ENCODE data around the gene LBH. TPM values are rescaled to one million over a fixed set of nuclear protein-coding genes. Genes with fewer than 3 reads are reported as not detected.

The LBH gene
- total RNA-seq, 2 donors from 2014 or later, result 118 to 127 TPM

- Mint-ChIP-seq H3K27me3 (no peaks in the 10 kb centered on the region), H3K36me3 (ENCODE audit: low read depth) (peaks cover 3% of the 10 kb centered on the region), H3K4me1 (peaks cover 30% of the 10 kb centered on the region), H3K27ac (peak overlapping the region; percentile 97), H3K4me3 (no peak overlapping the region)
- DNase-seq (no peak), ATAC-seq (no peak)
- H3K9me3 ChIP-seq (ENCODE audit: control insufficient read depth, low read length, poor library complexity, severe bottlenecking), result no peaks in the 10 kb centered on the region
These were observed 38.4 kb downstream of the LBH start for GRCh38 chr2:30269771-30270145.

GRCh38 chr2:30270166-30270565, 38.8 kb downstream of the LBH start:
- Mint-ChIP-seq H3K27me3 (no peaks in the 10 kb centered on the region), H3K4me1 (peaks cover 30% of the 10 kb centered on the region), H3K27ac (no peak overlapping the region), H3K36me3 (ENCODE audit: low read depth) (peaks cover 3% of the 10 kb centered on the region), H3K4me3 (no peak overlapping the region)
- no peak for DNase-seq
- ATAC-seq, result no peak
- H3K9me3 ChIP-seq (ENCODE audit: control insufficient read depth, low read length, poor library complexity, severe bottlenecking), result no peaks in the 10 kb centered on the region

GRCh38 chr2:30271301-30271700, 40.0 kb downstream of the LBH start:
- no peaks in the 10 kb centered on the region for H3K27me3 Mint-ChIP-seq
- ATAC-seq (no peak), DNase-seq (no peak)
- no peaks in the 10 kb centered on the region for H3K36me3 Mint-ChIP-seq (ENCODE audit: low read depth)
- H3K27ac Mint-ChIP-seq, result peak overlapping the region; percentile 69
- H3K9me3 ChIP-seq (ENCODE audit: control insufficient read depth, low read length, poor library complexity, severe bottlenecking), result no peaks in the 10 kb centered on the region
- H3K4me3 Mint-ChIP-seq, result no peak overlapping the region
- peaks cover 21% of the 10 kb centered on the region for H3K4me1 Mint-ChIP-seq

DNA sequence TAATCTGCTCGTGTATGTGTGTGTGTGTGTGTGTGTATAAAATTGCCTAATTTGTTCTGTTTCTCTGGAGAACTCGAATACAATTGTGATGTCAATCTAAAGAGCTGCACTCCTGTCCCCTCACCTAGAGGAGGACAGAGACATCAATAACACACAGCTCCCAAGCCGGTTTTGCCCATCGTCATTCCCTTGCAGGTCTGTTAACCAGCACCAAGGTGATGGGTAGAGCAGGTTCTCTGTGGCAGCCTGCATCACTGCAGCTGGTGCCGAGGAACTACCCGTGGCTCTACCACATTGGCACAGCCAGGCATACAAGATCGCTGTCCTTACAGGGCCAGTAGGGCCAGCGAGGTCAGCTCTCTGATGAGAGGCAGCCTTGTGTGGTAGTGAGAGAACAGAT, 41.0 kb downstream of the LBH start:
- no peak for DNase-seq
- H3K9me3 ChIP-seq (ENCODE audit: control insufficient read depth, low read length, poor library complexity, severe bottlenecking), result no peaks in the 10 kb centered on the region
- H3K36me3 Mint-ChIP-seq (ENCODE audit: low read depth), result no peaks in the 10 kb centered on the region
- H3K27ac Mint-ChIP-seq, result no peak overlapping the region
- H3K4me1 Mint-ChIP-seq, result peaks cover 12% of the 10 kb centered on the region
- ATAC-seq, result no peak
- H3K4me3 Mint-ChIP-seq, result no peak overlapping the region
- no peaks in the 10 kb centered on the region for H3K27me3 Mint-ChIP-seq

DNA sequence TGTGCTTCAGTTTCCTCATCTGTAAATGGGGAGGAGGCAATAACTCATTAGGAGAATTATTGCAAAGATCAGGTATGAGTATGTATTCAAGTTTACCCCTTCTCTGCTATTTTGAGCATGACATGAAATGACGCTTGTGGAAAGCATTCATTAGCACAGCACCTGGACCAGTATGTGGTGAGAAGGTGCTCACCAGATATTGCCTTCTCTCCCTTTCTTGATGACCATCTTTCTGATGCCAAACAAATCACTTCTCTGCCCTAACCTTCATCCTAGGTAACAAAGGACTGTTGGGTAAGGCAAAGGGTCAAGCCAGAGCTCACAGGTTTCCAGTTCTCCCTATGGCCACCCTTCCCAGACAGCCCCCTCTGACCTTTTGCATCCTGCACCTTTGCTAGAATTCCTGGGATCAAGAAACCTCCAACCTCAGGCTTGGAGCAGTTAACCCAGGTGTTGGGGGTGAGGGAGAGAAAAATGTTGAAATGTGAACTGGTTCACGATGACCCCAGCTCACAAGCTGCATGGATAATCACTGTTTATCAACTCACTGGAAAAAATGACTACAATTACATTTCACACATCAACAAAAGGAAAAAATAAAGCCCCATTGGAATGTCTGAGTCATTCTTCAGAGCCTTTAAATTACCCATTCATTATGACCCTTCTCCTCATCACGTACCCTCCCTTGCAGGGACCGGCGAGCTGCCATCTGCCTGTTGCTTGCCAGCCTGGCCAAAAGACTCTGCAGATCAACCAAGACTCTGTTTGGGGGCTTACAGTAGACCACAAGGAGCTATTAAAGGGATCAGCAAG, 41.6 kb downstream of the LBH start:
- Mint-ChIP-seq H3K27ac (no peak overlapping the region), H3K27me3 (no peaks in the 10 kb centered on the region), H3K4me1 (peaks cover 10% of the 10 kb centered on the region), H3K4me3 (no peak overlapping the region), H3K36me3 (ENCODE audit: low read depth) (no peaks in the 10 kb centered on the region)
- DNase-seq (no peak), ATAC-seq (no peak)
- H3K9me3 ChIP-seq (ENCODE audit: control insufficient read depth, low read length, poor library complexity, severe bottlenecking), result no peaks in the 10 kb centered on the region

DNA sequence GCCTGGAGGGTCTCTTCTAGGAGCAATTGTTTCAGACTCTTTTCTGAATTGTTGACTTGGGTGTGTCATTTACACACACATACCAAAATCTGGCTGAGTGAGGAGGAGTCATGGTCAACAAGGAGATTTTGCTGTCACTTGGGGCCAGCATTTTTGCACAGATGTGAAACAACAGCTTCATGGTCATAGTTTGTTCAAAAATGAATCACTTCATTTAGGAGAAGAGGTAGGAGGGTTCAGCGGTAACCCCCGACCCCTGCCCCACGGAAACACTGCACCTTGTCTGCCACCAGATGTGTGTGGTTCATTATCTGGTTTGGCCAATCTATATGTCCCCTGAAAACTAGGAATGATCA, 42.2 kb downstream of the LBH start:
- DNase-seq (no peak), ATAC-seq (no peak)
- Mint-ChIP-seq H3K4me1 (peaks cover 10% of the 10 kb centered on the region), H3K27me3 (no peaks in the 10 kb centered on the region), H3K36me3 (ENCODE audit: low read depth) (no peaks in the 10 kb centered on the region), H3K27ac (no peak overlapping the region), H3K4me3 (no peak overlapping the region)
- H3K9me3 ChIP-seq (ENCODE audit: control insufficient read depth, low read length, poor library complexity, severe bottlenecking), result no peaks in the 10 kb centered on the region

DNA sequence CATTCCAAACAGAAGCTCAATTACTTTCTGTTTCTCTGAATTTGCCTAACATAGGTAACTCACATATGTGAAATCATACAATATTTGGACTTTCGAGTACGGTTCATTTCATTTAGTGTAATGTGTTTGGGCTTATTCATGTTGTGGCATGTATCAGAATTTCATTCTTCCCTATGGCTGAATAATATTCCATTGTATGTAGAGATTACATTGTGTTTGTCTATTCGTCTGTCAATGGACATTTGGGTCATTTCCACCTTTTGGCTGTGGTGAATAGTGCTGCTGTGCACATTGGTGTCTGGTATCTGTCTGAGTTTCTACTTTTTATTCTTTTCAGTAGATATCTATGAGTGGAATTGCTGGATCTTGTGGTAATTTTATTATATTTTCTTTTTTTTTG, 43.9 kb downstream of the LBH start:
- no peaks in the 10 kb centered on the region for H3K36me3 Mint-ChIP-seq (ENCODE audit: low read depth)

GRCh38 chr2:30276455-30276911, 45.1 kb downstream of the LBH start:
- DNase-seq (no peak), ATAC-seq (peak; percentile 37)
- H3K4me3 Mint-ChIP-seq, result no peak overlapping the region
- H3K27ac Mint-ChIP-seq, result no peak overlapping the region
- H3K36me3 Mint-ChIP-seq (ENCODE audit: low read depth), result peaks cover 5% of the 10 kb centered on the region
- H3K4me1 Mint-ChIP-seq, result peaks cover 6% of the 10 kb centered on the region
- H3K9me3 ChIP-seq (ENCODE audit: control insufficient read depth, low read length, poor library complexity, severe bottlenecking), result no peaks in the 10 kb centered on the region
- no peaks in the 10 kb centered on the region for H3K27me3 Mint-ChIP-seq

More for the DNA sequence above, 43.9 kb downstream of the LBH start:
- no peak for DNase-seq
- ATAC-seq, result no peak
- Mint-ChIP-seq H3K27me3 (no peaks in the 10 kb centered on the region), H3K4me3 (no peak overlapping the region), H3K27ac (no peak overlapping the region), H3K4me1 (peaks cover 10% of the 10 kb centered on the region)
- no peaks in the 10 kb centered on the region for H3K9me3 ChIP-seq (ENCODE audit: control insufficient read depth, low read length, poor library complexity, severe bottlenecking)

GRCh38 chr2:30277582-30277981, 46.2 kb downstream of the LBH start:
- H3K27me3 Mint-ChIP-seq, result no peaks in the 10 kb centered on the region
- H3K4me3 Mint-ChIP-seq, result no peak overlapping the region
- ATAC-seq (no peak), DNase-seq (no peak)
- H3K9me3 ChIP-seq (ENCODE audit: control insufficient read depth, low read length, poor library complexity, severe bottlenecking), result no peaks in the 10 kb centered on the region
- H3K36me3 Mint-ChIP-seq (ENCODE audit: low read depth), result peaks cover 5% of the 10 kb centered on the region
- H3K27ac Mint-ChIP-seq, result no peak overlapping the region
- H3K4me1 Mint-ChIP-seq, result peaks cover 4% of the 10 kb centered on the region

DNA sequence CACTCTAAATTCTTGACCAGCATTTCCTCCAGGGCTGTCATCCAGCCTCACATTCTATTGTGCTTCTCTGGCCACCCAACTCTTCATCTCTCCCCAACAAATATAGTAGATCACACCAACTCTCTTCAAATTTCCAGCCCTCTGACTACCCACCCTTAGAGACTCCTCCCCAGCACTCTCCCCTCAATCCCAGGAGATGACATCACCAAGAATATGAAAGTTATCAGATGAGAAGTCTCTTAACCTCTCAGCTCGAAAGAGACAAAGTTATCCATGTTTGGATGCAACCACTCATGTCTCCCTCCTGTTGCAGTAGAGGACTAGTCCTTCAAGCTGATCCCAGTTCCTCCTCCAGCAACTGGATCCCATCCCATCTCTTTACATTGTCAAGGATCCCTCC, 47.1 kb downstream of the LBH start:
- no peaks in the 10 kb centered on the region for H3K27me3 Mint-ChIP-seq
- peaks cover 5% of the 10 kb centered on the region for H3K36me3 Mint-ChIP-seq (ENCODE audit: low read depth)
- H3K4me1 Mint-ChIP-seq, result peaks cover 3% of the 10 kb centered on the region
- ATAC-seq, result no peak
- DNase-seq, result no peak
- no peaks in the 10 kb centered on the region for H3K9me3 ChIP-seq (ENCODE audit: control insufficient read depth, low read length, poor library complexity, severe bottlenecking)
- no peak overlapping the region for H3K27ac Mint-ChIP-seq
- H3K4me3 Mint-ChIP-seq, result no peak overlapping the region

- DNase-seq, result no peak
- no peak for ATAC-seq
- no peaks in the 10 kb centered on the region for H3K9me3 ChIP-seq (ENCODE audit: control insufficient read depth, low read length, poor library complexity, severe bottlenecking)
- Mint-ChIP-seq H3K36me3 (ENCODE audit: low read depth) (peaks cover 5% of the 10 kb centered on the region), H3K27ac (no peak overlapping the region), H3K27me3 (no peaks in the 10 kb centered on the region), H3K4me1 (peaks cover 8% of the 10 kb centered on the region), H3K4me3 (no peak overlapping the region)
These were observed 49.5 kb downstream of the LBH start for GRCh38 chr2:30280596-30281434.

DNA sequence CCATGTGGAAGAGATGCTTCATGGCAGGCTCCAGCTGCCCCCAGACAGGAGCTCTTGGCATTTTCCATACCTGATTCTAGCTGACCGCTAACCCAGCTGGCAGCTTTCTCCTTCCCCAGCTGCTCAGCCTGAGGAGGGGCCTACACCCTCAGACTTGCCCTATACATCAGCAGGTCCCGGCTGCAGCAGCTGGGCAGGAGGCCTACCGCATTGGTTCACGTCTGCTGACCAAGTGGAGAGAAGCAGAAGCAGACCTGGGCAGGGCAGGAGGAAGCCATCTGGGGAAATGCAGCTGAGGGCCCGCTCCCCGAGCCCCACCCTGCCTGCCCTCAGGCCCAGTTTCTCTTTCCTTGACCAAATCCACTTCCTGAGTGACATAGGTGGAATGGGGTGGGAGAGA, 50.7 kb downstream of the LBH start:
- H3K4me3 Mint-ChIP-seq, result no peak overlapping the region
- H3K4me1 Mint-ChIP-seq, result peaks cover 16% of the 10 kb centered on the region
- ATAC-seq (peak; percentile 76), DNase-seq (no peak)
- H3K27ac Mint-ChIP-seq, result no peak overlapping the region
- H3K36me3 Mint-ChIP-seq (ENCODE audit: low read depth), result peaks cover 5% of the 10 kb centered on the region
- no peaks in the 10 kb centered on the region for H3K9me3 ChIP-seq (ENCODE audit: control insufficient read depth, low read length, poor library complexity, severe bottlenecking)
- H3K27me3 Mint-ChIP-seq, result no peaks in the 10 kb centered on the region

DNA sequence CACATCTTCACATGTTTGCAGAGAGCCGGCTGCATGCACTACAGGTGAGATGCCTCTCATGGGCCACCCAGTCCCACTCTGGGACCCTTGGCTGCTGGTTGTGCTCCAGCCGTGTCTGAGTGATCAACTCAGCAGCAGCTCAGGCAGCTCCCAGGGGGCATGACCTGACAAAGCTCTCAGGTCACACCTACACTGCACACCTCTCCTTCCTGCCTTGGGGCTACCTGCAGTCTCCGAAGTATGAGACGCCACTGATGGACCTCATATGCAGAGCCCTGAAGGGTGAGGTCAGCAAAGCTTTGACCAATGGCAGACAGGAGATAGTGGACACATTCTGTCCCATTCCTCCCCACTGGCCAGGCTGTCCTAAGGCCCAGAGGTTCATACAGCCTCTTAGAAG, 51.4 kb downstream of the LBH start:
- Mint-ChIP-seq H3K4me3 (no peak overlapping the region), H3K27ac (no peak overlapping the region), H3K4me1 (peaks cover 18% of the 10 kb centered on the region), H3K36me3 (ENCODE audit: low read depth) (peaks cover 5% of the 10 kb centered on the region), H3K27me3 (no peaks in the 10 kb centered on the region)
- no peak for ATAC-seq
- DNase-seq, result no peak
- no peaks in the 10 kb centered on the region for H3K9me3 ChIP-seq (ENCODE audit: control insufficient read depth, low read length, poor library complexity, severe bottlenecking)
